HCT116 (cell line): ENCODE data around the gene BFAR. TPM values are rescaled to one million over a fixed set of nuclear protein-coding genes. Genes with fewer than 3 reads are reported as not detected.

Experiments
- ATAC-seq: fragments of 200-7000 bp; cut with Tn5 transposase; 2 replicates; pipeline ENCODE4 v1.9.1; 2020; ENCODE audit warnings: mild to moderate bottlenecking, moderate library complexity
- BruUV-seq: library from RNA; stranded (reverse); fragments of 400-500 nt; replicated peaks from 2 replicates; lab custom pipeline; 2021; lab: Mats Ljungman, UMichigan
- CTCF ChIA-PET: fragments of 300-600 bp; sonication (Branson Sonifier 250); formaldehyde crosslinking; loops from one replicate; lab custom pipeline; 2021; ENCODE audit warnings: antibody characterized with exemption; lab: Charles Lee
- POLR2A ChIA-PET: fragments of 300-600, 350-600 bp; sonication (Branson Sonifier 250); formaldehyde crosslinking; loops from one replicate; lab custom pipeline; 2021; ENCODE audit warnings: antibody characterized with exemption; lab: Charles Lee
- RAD21 ChIA-PET, 2 experiments: fragments of 300-600 bp; sonication (Branson Sonifier 250); formaldehyde crosslinking; loops; one replicate each; lab custom pipeline; 2023; ENCODE audit warnings: low total read pairs in 2 of 2; ENCODE audit not compliant: uncharacterized antibody in 2 of 2, unreplicated experiment in 2 of 2, low non-redundant PET in 1 of 2; lab: Charles Lee
- DNase-seq: peaks from one replicate; pipeline ENCODE4 v3.0.0-alpha.2; 2010; ENCODE audit warnings: low read depth, low spot score
- H2AFZ ChIP-seq: fragments of 200-600 bp; shearing (Covaris generic), sonication (generic); 2 replicates; pipeline ENCODE4 v1.6.1; 2017; ENCODE audit warnings: low read depth, mixed run types, mixed read lengths, antibody characterized with exemption, low read length; ENCODE audit not compliant: poor library complexity, severe bottlenecking
- H3K27ac ChIP-seq: 2 replicates; pipeline ENCODE4 v1.5.1; 2012; ENCODE audit warnings: low read depth, low read length
- H3K27me3 ChIP-seq: fragments of 200-600 bp; sonication (generic); 2 replicates; pipeline ENCODE4 v1.6.1; 2016; ENCODE audit warnings: mixed run types, low read length, mixed read lengths; ENCODE audit not compliant: insufficient read depth
- H3K36me3 ChIP-seq, 2 experiments: fragments of 200-500 bp in 1 of 2; fragments of 200-600 bp in 1 of 2; sonication (Bioruptor generic) in 1 of 2; sonication (generic) in 1 of 2; 2 replicates each; pipeline versions ENCODE4 v1.5.1 to v1.6.1; 2014 to 2016; ENCODE audit warnings: low read length in 2 of 2, inconsistent platforms in 1 of 2, mixed read lengths in 1 of 2, mixed run types in 1 of 2; ENCODE audit not compliant: insufficient read depth in 2 of 2, control insufficient read depth in 1 of 2
- H3K4me1 ChIP-seq, 2 experiments: fragments of 200-600 bp in 1 of 2; sonication (generic) in 1 of 2; 2 replicates each; pipeline versions ENCODE4 v1.5.1 to v1.6.1; 2012 to 2017; ENCODE audit warnings: low read length in 2 of 2, inconsistent platforms in 1 of 2, mild to moderate bottlenecking in 1 of 2, mixed read lengths in 1 of 2, mixed run types in 1 of 2, moderate library complexity in 1 of 2; ENCODE audit not compliant: insufficient read depth in 2 of 2, control insufficient read depth in 1 of 2
- H3K4me2 ChIP-seq: fragments of 200-600 bp; sonication (generic); 2 replicates; pipeline ENCODE4 v1.6.1; 2017; ENCODE audit warnings: mixed run types, low read length, mixed read lengths
- H3K4me3 ChIP-seq, 2 experiments: fragments of 200-600 bp in 1 of 2; sonication (generic) in 1 of 2; replicated peaks in 1 of 2; 2 replicates each; pipeline ENCODE4 v1.5.1; 2011 to 2016; ENCODE audit warnings: low read length in 2 of 2, control low read depth in 1 of 2, low read depth in 1 of 2, mild to moderate bottlenecking in 1 of 2, mixed read lengths in 1 of 2, mixed run types in 1 of 2
- H3K79me2 ChIP-seq: fragments of 200-600 bp; sonication (generic); 2 replicates; pipeline ENCODE4 v1.6.1; 2017; ENCODE audit warnings: mild to moderate bottlenecking, mixed run types, low read length, moderate library complexity, mixed read lengths; ENCODE audit not compliant: insufficient read depth
- H3K9ac ChIP-seq: fragments of 200-600 bp; sonication (generic); 2 replicates; pipeline ENCODE4 v1.6.1; 2016; ENCODE audit warnings: low read length, mixed read lengths
- H3K9me2 ChIP-seq: fragments of 200-600 bp; sonication (generic), shearing (Covaris generic); 2 replicates; pipeline ENCODE4 v1.6.1; 2017; ENCODE audit warnings: mixed run types, mild to moderate bottlenecking, moderate library complexity; ENCODE audit not compliant: insufficient read depth
- H3K9me3 ChIP-seq, 2 experiments: fragments of 200-500 bp in 1 of 2; fragments of 200-600 bp in 1 of 2; sonication (Bioruptor generic) in 1 of 2; sonication (generic) in 1 of 2; 2 replicates each; pipeline ENCODE4 v1.6.1; 2014 to 2017; ENCODE audit warnings: low read length in 2 of 2, mixed read lengths in 2 of 2, inconsistent platforms in 1 of 2, low read depth in 1 of 2, mild to moderate bottlenecking in 1 of 2, mixed run types in 1 of 2, moderate library complexity in 1 of 2; ENCODE audit not compliant: control insufficient read depth in 1 of 2, insufficient read depth in 1 of 2
- H4K20me1 ChIP-seq: fragments of 200-600 bp; sonication (generic), shearing (Covaris generic); 2 replicates; pipeline ENCODE4 v1.6.1; 2017; ENCODE audit warnings: mixed run types, mild to moderate bottlenecking, moderate library complexity; ENCODE audit not compliant: insufficient read depth
- CBX3 ChIP-seq: IDR thresholded peaks from 2 replicates; pipeline ENCODE4 v1.6.1; 2012; ENCODE audit warnings: low read depth
- CEBPB ChIP-seq: IDR thresholded peaks from 2 replicates; pipeline ENCODE4 v1.6.1; 2012; ENCODE audit warnings: low read depth
- CTCF ChIP-seq, 3 experiments: fragments of 200-600 bp in 1 of 3; sonication (generic) in 1 of 3; IDR thresholded peaks in 2 of 3; conservative IDR thresholded peaks in 1 of 3; 2 replicates each; pipeline ENCODE4 v1.5.1; 2012 to 2017; ENCODE audit warnings: low read depth in 2 of 3, low read length in 2 of 3, antibody characterized with exemption in 1 of 3, borderline replicate concordance in 1 of 3, control low read depth in 1 of 3, mild to moderate bottlenecking in 1 of 3, mixed read lengths in 1 of 3, mixed run types in 1 of 3, moderate library complexity in 1 of 3; ENCODE audit not compliant: insufficient read depth in 1 of 3
- EGR1 ChIP-seq: IDR thresholded peaks from 2 replicates; pipeline ENCODE4 v1.6.1; 2012; ENCODE audit warnings: low read depth
- EZH2 ChIP-seq: fragments of 200-600 bp; sonication (generic); IDR thresholded peaks from 2 replicates; pipeline ENCODE4 v1.6.1; 2017; ENCODE audit warnings: antibody characterized with exemption, mixed run types
- EZH2phosphoT487 ChIP-seq: fragments of 200-600 bp; IDR thresholded peaks from 2 replicates; pipeline ENCODE4 v1.6.1; 2018; ENCODE audit warnings: antibody characterized with exemption, borderline replicate concordance
- FOSL1 ChIP-seq: IDR thresholded peaks from 2 replicates; pipeline ENCODE4 v1.6.1; 2012; ENCODE audit warnings: low read depth
- JUND ChIP-seq: IDR thresholded peaks from 2 replicates; pipeline ENCODE4 v1.6.1; 2012
- POLR2A ChIP-seq: IDR thresholded peaks from 2 replicates; pipeline ENCODE4 v1.7.0; 2011; ENCODE audit warnings: borderline replicate concordance; ENCODE audit not compliant: insufficient read depth, insufficient read length; ENCODE audit errors: extremely low read depth
- RAD21 ChIP-seq: IDR thresholded peaks from 2 replicates; pipeline ENCODE4 v1.6.1; 2012; ENCODE audit warnings: low read depth, mild to moderate bottlenecking
- SIN3A ChIP-seq: IDR thresholded peaks from 2 replicates; pipeline ENCODE4 v1.6.1; 2012; ENCODE audit warnings: low read depth
- SP1 ChIP-seq: IDR thresholded peaks from 2 replicates; pipeline ENCODE4 v1.6.1; 2012; ENCODE audit warnings: low read depth
- SRF ChIP-seq: IDR thresholded peaks from 2 replicates; pipeline ENCODE4 v1.6.1; 2012; ENCODE audit warnings: low read depth
- TCF7L2 ChIP-seq: IDR thresholded peaks from 2 replicates; pipeline ENCODE4 v1.7.0; 2011; ENCODE audit warnings: borderline replicate concordance, inconsistent platforms; ENCODE audit not compliant: insufficient read depth, insufficient read length; ENCODE audit errors: extremely low read depth
- YY1 ChIP-seq: IDR thresholded peaks from 2 replicates; pipeline ENCODE4 v1.6.1; 2011; ENCODE audit warnings: low read length, low read depth, moderate library complexity, mild to moderate bottlenecking; ENCODE audit not compliant: insufficient replicate concordance; ENCODE audit errors: extremely low read depth
- ZFX ChIP-seq: fragments of 450-650 bp; IDR thresholded peaks from 2 replicates; pipeline ENCODE4 v1.6.1; 2017
- ZNF274 ChIP-seq: fragments of 200-500 bp; sonication (Bioruptor generic); IDR thresholded peaks from 2 replicates; pipeline ENCODE4 v1.6.1; 2014; ENCODE audit warnings: mild to moderate bottlenecking, low read depth, low read length, inconsistent platforms
- intact Hi-C: fragments of 100-400 bp; cut with micrococcal nuclease; formaldehyde crosslinking; loops from 2 replicates; pipeline ENCODE4 v1.10.0; 2022
- total RNA-seq: library from RNA; stranded (reverse); gene quantifications from one replicate; pipeline ENCODE4 v1.2.1, GENCODE V29; 2021; ENCODE audit not compliant: unreplicated experiment
- TF ChIP-seq, protein P1 (sequence below): IDR thresholded peaks from 2 replicates; pipeline ENCODE4 v1.6.1; 2012; ENCODE audit warnings: low read depth

The BFAR gene
- total RNA-seq, 1 experiment from 2014 or later = 49.7 TPM

DNA sequence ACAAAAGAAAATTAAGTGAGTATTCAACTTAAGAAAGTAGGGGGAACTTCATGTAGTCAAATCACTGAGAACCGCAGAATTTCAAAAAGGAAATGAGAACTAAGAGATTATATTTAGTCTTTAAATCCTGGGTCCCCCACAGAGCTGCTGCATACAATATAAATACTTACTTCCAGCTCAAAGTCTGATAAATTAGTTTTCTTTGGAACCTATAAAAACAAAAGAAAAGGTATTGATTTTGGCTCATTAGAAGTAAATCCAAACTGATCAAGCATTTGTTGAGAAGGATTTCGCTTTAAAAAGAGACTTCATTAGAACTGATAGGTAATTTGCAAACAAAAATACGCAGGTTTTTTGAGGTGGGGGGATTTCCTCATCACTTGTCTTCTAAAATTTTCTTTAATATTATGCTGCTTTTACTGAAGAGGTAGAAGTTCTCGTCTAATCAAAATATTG lies 24.6 kb upstream of the BFAR start:
- no peak for ATAC-seq
- Histone ChIP-seq H3K4me1 (no peaks in the 10 kb centered on the region), H2AFZ (no peak overlapping the region), H3K36me3 (peaks cover 36 to 48% of the 10 kb centered on the region in 2 experiments; a peak in 3 of 4 replicates), H3K9ac (no peak overlapping the region), H3K27ac (no peak overlapping the region), H4K20me1 (no peaks in the 10 kb centered on the region), H3K4me2 (no peak overlapping the region), H3K9me3 (no peaks in the 10 kb centered on the region), H3K79me2 (no peaks in the 10 kb centered on the region), H3K4me3 (no peak overlapping the region), H3K27me3 (no peaks in the 10 kb centered on the region), H3K9me2 (no peaks in the 10 kb centered on the region)
- ChIA-PET CTCF (no interaction called here), POLR2A (no interaction called here), RAD21 (no interaction called here)
- TF ChIP-seq RAD21 (no peak), CEBPB (no peak), TCF7L2 (no peak), POLR2A (no peak)
- no peak for DNase-seq
- intact Hi-C loops = loop anchor here (10.0 kb wide), 1 partner anchor 63 kb away; no protein-coding TSS in a partner anchor
- no TSS peak for BruUV-seq

DNA sequence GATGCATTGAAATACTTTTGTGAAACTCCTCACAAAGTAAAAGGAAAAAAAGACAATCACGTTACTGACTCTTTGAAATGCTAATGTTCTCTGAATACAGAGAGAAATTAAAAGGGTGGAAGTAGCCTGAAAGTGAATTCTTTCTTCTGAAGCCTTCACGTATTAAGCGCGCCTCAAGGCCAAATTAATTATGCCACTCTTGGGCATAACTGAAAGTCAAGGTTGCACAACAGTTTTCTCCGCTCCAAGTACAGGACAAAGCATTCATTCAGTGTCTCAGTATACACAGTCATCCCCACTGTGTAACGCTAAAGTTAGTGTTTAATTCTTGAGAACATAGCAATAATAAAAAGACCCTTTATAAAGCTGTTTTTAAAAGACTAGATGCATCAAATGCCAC lies 24.1 kb upstream of the BFAR start:
- no TSS peak for BruUV-seq
- no peak for ATAC-seq
- no peak overlapping the region for H3K9ac ChIP-seq
- no peaks in the 10 kb centered on the region for H3K27me3 ChIP-seq
- no peaks in the 10 kb centered on the region for H3K79me2 ChIP-seq
- RAD21 ChIA-PET = no interaction called here
- CTCF ChIA-PET = no interaction called here
- H3K9me2 ChIP-seq = no peaks in the 10 kb centered on the region
- intact Hi-C loops = loop anchor here (10.0 kb wide), 1 partner anchor 64 kb away; no protein-coding TSS in a partner anchor
- peaks cover 35 to 48% of the 10 kb centered on the region in 2 experiments; a peak in 3 of 4 replicates for H3K36me3 ChIP-seq
- H3K27ac ChIP-seq = no peak overlapping the region
- POLR2A ChIA-PET = no interaction called here
- H4K20me1 ChIP-seq = no peaks in the 10 kb centered on the region
- DNase-seq = no peak
- no peaks in the 10 kb centered on the region for H3K9me3 ChIP-seq
- no peak overlapping the region for H2AFZ ChIP-seq
- no peak for TF ChIP-seq TCF7L2
- no peak for TF ChIP-seq SP1
- TF ChIP-seq RAD21 = no peak
- TF ChIP-seq FOSL1 = no peak
- TF ChIP-seq JUND = no peak
- no peak for TF ChIP-seq SIN3A
- TF ChIP-seq ZNF274 = no peak
- TF ChIP-seq, protein P1, sequence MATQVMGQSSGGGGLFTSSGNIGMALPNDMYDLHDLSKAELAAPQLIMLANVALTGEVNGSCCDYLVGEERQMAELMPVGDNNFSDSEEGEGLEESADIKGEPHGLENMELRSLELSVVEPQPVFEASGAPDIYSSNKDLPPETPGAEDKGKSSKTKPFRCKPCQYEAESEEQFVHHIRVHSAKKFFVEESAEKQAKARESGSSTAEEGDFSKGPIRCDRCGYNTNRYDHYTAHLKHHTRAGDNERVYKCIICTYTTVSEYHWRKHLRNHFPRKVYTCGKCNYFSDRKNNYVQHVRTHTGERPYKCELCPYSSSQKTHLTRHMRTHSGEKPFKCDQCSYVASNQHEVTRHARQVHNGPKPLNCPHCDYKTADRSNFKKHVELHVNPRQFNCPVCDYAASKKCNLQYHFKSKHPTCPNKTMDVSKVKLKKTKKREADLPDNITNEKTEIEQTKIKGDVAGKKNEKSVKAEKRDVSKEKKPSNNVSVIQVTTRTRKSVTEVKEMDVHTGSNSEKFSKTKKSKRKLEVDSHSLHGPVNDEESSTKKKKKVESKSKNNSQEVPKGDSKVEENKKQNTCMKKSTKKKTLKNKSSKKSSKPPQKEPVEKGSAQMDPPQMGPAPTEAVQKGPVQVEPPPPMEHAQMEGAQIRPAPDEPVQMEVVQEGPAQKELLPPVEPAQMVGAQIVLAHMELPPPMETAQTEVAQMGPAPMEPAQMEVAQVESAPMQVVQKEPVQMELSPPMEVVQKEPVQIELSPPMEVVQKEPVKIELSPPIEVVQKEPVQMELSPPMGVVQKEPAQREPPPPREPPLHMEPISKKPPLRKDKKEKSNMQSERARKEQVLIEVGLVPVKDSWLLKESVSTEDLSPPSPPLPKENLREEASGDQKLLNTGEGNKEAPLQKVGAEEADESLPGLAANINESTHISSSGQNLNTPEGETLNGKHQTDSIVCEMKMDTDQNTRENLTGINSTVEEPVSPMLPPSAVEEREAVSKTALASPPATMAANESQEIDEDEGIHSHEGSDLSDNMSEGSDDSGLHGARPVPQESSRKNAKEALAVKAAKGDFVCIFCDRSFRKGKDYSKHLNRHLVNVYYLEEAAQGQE = no peak
- no peak for TF ChIP-seq EZH2phosphoT487
- TF ChIP-seq EGR1 = no peak
- TF ChIP-seq CTCF (IDR thresholded peaks at IDR 0.05 in 2 of 3, conservative IDR thresholded peaks at IDR 0.05 in 1 of 3; ENCODE audit: borderline replicate concordance in 1 of 3, insufficient read depth in 1 of 3, low read depth in 2 of 3, low read length in 2 of 3) = no peak
- TF ChIP-seq EZH2 = no peak
- TF ChIP-seq YY1 = no peak
- no peak for TF ChIP-seq CBX3
- no peak for TF ChIP-seq SRF
- no peak for TF ChIP-seq ZFX
- no peak overlapping the region for H3K4me2 ChIP-seq
- no peak overlapping the region for H3K4me3 ChIP-seq
- H3K4me1 ChIP-seq = no peaks in the 10 kb centered on the region
